ENCODE results near the gene ANOS1.

ANOS1 gene

DNA sequence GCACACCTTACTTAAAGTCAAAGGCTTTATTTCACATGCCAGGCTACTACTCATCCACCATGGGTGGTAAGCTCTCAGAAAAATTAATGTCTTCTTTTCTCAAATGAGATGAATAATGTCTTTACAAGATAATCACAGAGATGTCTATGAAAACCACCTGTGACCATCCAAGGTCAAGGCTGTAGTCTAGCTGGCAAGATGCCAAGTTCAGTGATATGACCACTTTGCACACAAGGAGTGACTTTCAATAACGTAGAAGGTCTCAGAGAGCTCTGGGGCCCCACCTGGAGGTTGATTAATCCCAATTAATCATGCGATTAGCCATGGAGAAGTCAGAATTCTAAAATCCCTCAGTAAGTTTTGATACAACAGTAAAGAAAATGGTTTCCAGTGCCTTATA is 20.5 kb downstream of the ANOS1 start:
- no peak for DNase-seq

DNA sequence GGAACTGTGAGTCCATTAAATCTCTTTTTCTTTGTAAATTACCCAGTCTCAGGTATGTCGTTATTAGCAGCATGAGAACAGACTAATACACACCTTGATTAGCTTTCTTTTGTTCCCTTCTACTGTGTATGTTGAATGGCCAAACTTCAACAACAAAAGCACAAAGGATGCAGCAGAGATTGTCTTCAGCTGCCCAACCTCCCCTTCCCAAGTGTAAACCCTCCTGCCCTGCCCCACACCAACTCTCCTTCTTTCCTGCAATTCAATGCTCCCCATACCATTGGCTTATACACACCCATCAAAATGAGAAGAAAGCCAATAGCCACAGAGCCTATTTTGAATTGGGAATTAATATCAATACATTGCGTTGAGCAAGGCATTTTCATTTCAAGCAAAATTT is 27.8 kb downstream of the ANOS1 start:
- DNase-seq: no peak

GRCh38 chrX:8692871-8693270 is 39.1 kb downstream of the ANOS1 start:
- DNase-seq: no peak

DNA sequence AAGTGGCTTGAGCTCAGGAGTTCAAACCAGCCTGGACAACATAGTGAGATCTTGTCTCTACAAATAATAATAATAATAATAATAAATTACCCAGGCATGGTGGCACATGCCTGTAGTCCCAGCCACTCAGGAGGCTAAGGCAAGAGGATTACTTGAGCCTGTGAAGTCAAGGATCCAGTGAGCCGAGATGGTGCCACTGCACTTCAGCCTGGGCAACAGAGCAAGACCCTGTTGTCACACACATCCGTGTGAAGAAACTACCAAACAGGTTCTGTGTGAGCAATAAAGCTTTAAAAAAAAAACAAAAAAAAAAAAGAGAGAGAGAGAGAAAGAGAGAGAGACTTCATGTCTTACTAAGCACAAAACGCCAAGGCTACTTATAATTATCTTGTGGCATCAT is 42.5 kb downstream of the ANOS1 start:
- DNase-seq: no peak

GRCh38 chrX:8688776-8689175 is 43.2 kb downstream of the ANOS1 start:
- DNase-seq: no peak

DNA sequence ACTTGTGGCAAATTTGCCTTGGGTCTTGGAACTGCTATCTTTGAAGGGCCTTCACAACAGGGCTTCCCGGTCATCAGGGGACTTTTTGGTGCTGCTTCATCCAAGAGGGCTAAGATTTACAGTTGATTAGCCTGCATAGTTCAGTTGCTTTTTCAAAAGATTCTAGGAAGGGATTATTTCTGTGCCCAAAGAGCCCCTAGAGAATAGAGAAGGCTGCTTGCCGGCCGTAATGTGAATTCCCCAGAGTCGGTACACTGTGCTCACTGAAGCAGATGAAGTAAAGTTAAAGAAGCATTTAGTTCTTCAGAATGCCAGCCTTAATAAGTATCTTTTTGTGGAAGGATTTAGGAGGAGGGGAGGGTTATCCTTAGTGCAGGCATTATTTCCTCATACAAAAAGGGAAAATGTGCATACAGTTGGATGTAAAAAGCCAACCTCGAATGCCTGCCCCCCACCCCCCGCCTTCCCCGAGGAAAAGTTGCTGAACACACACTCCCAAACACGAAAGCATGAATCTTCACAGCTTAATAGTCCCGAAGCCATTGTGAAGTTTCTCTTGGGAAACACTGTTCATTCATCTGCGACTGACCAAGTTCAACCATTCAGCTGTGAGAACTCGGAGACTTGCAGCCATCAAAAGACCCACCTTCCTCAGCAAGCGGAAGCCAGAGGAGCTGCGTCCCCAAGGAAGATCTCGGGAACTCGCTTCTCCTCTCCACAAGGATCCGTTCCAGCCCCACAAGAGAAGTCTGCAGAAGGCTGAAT is 47.6 kb downstream of the ANOS1 start:
- no peak for DNase-seq

DNA sequence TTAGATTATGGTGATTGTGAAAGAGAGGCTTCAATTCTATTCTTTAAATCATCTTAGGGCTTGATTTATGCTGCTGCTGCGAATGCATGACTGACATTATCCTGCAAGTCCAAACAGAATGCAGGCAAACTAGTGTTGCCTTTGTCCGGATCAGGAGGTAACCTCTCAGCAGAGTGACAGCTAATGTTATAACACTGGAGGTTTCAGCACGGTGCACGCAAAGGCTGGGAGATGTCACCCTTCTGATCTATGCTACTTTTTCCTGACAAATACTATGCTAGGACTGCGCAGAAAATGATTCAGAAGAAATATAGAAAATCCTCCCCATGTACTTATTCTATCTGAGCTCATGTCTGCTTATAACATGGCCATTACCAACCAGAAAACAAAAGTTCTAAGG is 48.2 kb downstream of the ANOS1 start:
- DNase-seq: no peak

- no peak for DNase-seq
Measured at GRCh38 chrX:8679550-8679949, 52.4 kb downstream of the ANOS1 start.

- DNase-seq: no peak
Measured at GRCh38 chrX:8675006-8675630, 56.8 kb downstream of the ANOS1 start.

GRCh38 chrX:8673201-8673600 is 58.7 kb downstream of the ANOS1 start:
- no peak for DNase-seq

DNA sequence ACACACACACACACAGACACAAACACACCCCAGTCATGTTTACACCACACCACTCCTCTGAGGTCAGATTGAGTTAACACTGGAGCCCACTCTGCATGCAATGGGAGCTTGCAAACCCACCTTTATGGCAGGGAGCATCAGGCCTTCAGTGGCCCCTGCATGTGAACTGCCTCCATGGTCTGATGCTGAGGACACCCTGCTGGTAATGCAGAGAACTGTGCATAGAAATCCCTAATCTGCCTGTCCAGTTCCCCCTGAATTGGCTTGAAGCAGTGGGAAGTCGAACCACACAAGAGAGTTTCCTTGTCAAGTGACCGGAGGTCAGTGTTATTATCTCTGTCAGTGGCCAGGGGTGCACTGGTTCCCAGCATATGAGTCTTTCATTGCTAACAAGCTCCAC is 59.8 kb downstream of the ANOS1 start:
- DNase-seq: no peak

DNA sequence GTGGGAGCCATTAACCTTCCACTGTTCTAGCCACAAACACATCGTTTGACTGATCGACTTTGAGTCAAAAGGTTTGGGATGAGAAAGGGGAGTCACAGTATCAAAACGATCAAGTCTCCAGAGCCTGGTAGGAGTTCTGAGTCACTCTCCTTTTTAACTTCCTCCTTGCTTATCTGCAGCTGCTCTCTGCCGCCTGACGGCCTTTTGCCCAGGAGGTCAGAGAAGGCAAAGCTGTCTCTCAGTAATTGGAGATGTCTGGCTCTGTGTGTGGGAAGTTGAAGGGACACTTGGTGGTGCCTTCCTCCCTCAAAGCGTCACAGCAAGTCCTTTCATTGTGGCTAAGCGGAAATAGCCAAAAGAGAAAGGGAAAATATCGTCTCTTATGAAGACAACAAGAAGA is 63.1 kb downstream of the ANOS1 start:
- no peak for DNase-seq

GRCh38 chrX:8663325-8663724 is 68.6 kb downstream of the ANOS1 start:
- DNase-seq: no peak

GRCh38 chrX:8657883-8658282 is 74.1 kb downstream of the ANOS1 start:
- no peak for DNase-seq

- no peak for DNase-seq
Measured at GRCh38 chrX:8653956-8654355, 78.0 kb downstream of the ANOS1 start.

- DNase-seq: no peak
Measured at GRCh38 chrX:8649969-8650368, 82.0 kb downstream of the ANOS1 start.

DNA sequence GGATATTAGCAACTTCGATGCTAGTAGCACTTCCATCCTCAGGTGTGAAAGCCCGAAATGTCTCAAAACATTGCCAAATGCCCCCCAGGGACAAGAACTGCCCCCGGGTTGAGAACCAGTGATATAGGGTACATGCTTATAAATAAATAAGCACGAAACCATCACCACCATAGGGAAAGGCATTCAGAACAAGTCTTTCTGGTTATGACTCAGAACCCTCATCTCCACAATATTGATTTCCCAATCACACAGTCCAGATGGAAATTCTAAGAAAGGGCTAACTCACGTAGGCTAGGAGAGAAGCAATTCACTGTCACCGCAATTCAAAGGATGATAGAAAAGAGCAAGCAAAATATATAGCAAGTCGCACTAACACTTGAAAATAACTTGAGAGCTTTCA is 84.8 kb downstream of the ANOS1 start:
- no peak for DNase-seq

- DNase-seq: no peak
Measured at GRCh38 chrX:8639949-8640475, 91.9 kb downstream of the ANOS1 start.

GRCh38 chrX:8636497-8636896 is 95.4 kb downstream of the ANOS1 start:
- DNase-seq: no peak

GRCh38 chrX:8635812-8636211 is 96.1 kb downstream of the ANOS1 start:
- DNase-seq: no peak

DNA sequence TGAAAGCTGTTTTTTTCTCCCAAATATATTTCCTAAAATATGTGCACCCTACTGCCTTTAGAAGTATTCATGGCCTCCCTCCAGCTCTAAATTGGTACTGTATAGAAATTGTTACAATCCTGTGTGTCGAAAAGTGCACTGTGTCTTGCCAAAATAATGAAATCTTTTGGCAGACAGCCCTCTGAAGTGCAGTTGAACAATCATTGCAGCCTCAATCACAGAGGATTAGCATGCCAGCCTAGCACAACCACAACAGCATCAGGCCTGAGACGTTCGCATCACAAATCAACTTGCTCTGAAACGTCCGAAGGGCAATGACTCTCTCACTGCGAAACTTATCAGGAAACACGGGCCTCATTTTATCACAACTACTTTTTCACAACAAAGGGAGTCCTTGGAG is 99.0 kb downstream of the ANOS1 start:
- no peak for DNase-seq

- DNase-seq: no peak
Measured at GRCh38 chrX:8629871-8630270, 102.1 kb downstream of the ANOS1 start.

- DNase-seq: no peak
Measured at GRCh38 chrX:8627796-8628195, 104.1 kb downstream of the ANOS1 start.

GRCh38 chrX:8607326-8607725 is 124.6 kb downstream of the ANOS1 start:
- no peak for DNase-seq

DNA sequence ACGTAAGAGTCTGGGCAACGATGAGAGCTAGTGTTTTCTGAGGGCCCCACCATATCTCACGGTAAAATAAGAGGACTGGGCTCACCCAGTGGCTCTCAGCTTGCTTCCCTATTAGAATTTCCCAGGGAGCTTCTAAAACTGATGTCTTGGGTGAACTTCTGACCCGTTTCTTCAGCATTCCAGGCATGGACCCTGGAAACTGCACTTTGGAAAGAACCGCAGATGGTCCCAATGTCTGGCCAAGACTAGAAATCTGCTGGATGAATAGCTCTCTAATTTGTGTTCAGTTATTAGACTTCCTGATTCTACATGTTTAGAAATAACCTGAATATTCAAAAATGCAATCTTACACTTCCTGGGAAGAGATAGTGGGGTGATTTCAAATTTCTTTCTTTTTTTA is 127.8 kb downstream of the ANOS1 start:
- no peak for DNase-seq

All from stimulated activated CD4-positive, alpha-beta T cell treated with anti-CD3 and anti-CD28 coated beads, Interleukin-2, amount 100 ng/mL, for 24 hours (primary cell).